GM23338 (cell line): ENCODE results near the gene AKAP4.

Source experiments
- CTCF ChIP-seq, 2 experiments: fragments of 200-600 bp in 1 of 2; sonication (generic) in 1 of 2; conservative IDR thresholded peaks; 2 replicates each; pipeline versions ENCODE4 v1.5.1 to v1.6.1; 2016 to 2017; ENCODE audit warnings: antibody characterized with exemption in 2 of 2, low read depth in 2 of 2, mild to moderate bottlenecking in 2 of 2, moderate library complexity in 1 of 2
- EZH2phosphoT487 ChIP-seq: fragments of 200-600 bp; sonication (generic); IDR thresholded peaks from one replicate; pipeline ENCODE4 v1.8.1; 2018; ENCODE audit warnings: antibody characterized with exemption; ENCODE audit not compliant: unreplicated experiment

- TF ChIP-seq CTCF (conservative IDR thresholded peaks at IDR 0.05; ENCODE audit: low read depth in 2 of 2) (peak; percentile 21 to 32; a peak in 3 of 4 replicates), EZH2phosphoT487 (no peak)
Measured at GRCh38 chrX:50206753-50207152, 5.9 kb upstream of the AKAP4 start.
